H1 (cell line): ENCODE data around the gene TMPRSS11E. TPM values are rescaled to one million over a fixed set of nuclear protein-coding genes. Genes with fewer than 3 reads are reported as not detected.

Source experiments
- CTCF ChIA-PET: fragments of 300-600 bp; sonication (Branson Sonifier 250); formaldehyde crosslinking; loops from one replicate; lab custom pipeline; 2021; ENCODE audit not compliant: partially characterized antibody; lab: Charles Lee
- POLR2A ChIA-PET: fragments of 300-600 bp; sonication (Branson Sonifier 250); formaldehyde crosslinking; loops from one replicate; lab custom pipeline; 2021; ENCODE audit warnings: inconsistent platforms; ENCODE audit not compliant: partially characterized antibody; lab: Charles Lee
- DNase-seq, 2 experiments: peaks; one replicate each; pipeline versions ENCODE4 v3.0.0 to v3.0.0-alpha.2; 2010 to 2022; ENCODE audit warnings: low spot score in 2 of 2, low read depth in 1 of 2, mixed read lengths in 1 of 2
- FAIRE-seq: peaks from 2 replicates; lab custom pipeline; 2011; peaks lifted over from hg19 to GRCh38; lab: Jason Lieb, UNC
- H2AFZ ChIP-seq: 2 replicates; pipeline ENCODE4 v1.8.1; 2012; ENCODE audit warnings: low read length, inconsistent platforms
- H2AK5ac ChIP-seq: 2 replicates; pipeline ENCODE4 v1.6.1; 2013; ENCODE audit warnings: low read depth, low read length
- H2BK120ac ChIP-seq: replicated peaks from 2 replicates; pipeline ENCODE3; 2013; ENCODE audit warnings: low read depth, low read length, inconsistent platforms
- H2BK12ac ChIP-seq: 2 replicates; pipeline ENCODE4 v1.6.1; 2013; ENCODE audit warnings: low read depth, low read length
- H2BK15ac ChIP-seq: 2 replicates; pipeline ENCODE4 v1.6.1; 2013; ENCODE audit warnings: low read length
- H2BK20ac ChIP-seq: 2 replicates; pipeline ENCODE4 v1.6.1; 2013; ENCODE audit warnings: low read length
- H2BK5ac ChIP-seq: 2 replicates; pipeline ENCODE4 v1.6.1; 2013; ENCODE audit warnings: low read depth, low read length
- H3K14ac ChIP-seq: 2 replicates; pipeline ENCODE4 v1.6.1; 2013; ENCODE audit warnings: inconsistent platforms; ENCODE audit not compliant: insufficient read length
- H3K18ac ChIP-seq: 2 replicates; pipeline ENCODE4 v1.6.1; 2013; ENCODE audit warnings: low read length; ENCODE audit errors: extremely low read depth
- H3K23ac ChIP-seq: 2 replicates; pipeline ENCODE4 v1.6.1; 2013; ENCODE audit warnings: inconsistent platforms; ENCODE audit not compliant: insufficient read length
- H3K23me2 ChIP-seq: 2 replicates; pipeline ENCODE4 v1.6.1; 2013; ENCODE audit warnings: low read depth, low read length
- H3K27ac ChIP-seq: 2 replicates; pipeline ENCODE4 v1.6.1; 2011; ENCODE audit warnings: low read depth, low read length, inconsistent platforms
- H3K27me3 ChIP-seq, 4 experiments: replicated peaks in 1 of 4; 1 replicate in 1 of 4; 2 replicates in 3 of 4; pipeline versions ENCODE4 v1.6.1 to v1.8.1; 2011 to 2013; ENCODE audit warnings: low read length in 3 of 4, mild to moderate bottlenecking in 3 of 4, inconsistent platforms in 2 of 4, mixed read lengths in 2 of 4, moderate library complexity in 1 of 4; ENCODE audit not compliant: control insufficient read depth in 3 of 4, insufficient read depth in 3 of 4; ENCODE audit errors: extremely low read depth in 1 of 4
- H3K36me3 ChIP-seq, 4 experiments: 2 replicates each; pipeline versions ENCODE4 v1.6.1 to v1.8.1; 2011 to 2013; ENCODE audit warnings: mild to moderate bottlenecking in 4 of 4, low read length in 3 of 4, moderate library complexity in 2 of 4, control low read depth in 1 of 4, inconsistent platforms in 1 of 4; ENCODE audit not compliant: insufficient read depth in 4 of 4, control insufficient read depth in 2 of 4
- H3K4ac ChIP-seq: replicated peaks from 2 replicates; pipeline ENCODE3; 2013; ENCODE audit warnings: low read length, low read depth, mixed read lengths, inconsistent platforms; ENCODE audit not compliant: insufficient read length
- H3K4me1 ChIP-seq, 4 experiments: replicated peaks in 1 of 4; 1 replicate in 1 of 4; 2 replicates in 3 of 4; pipeline versions ENCODE4 v1.6.1 to v1.8.1; 2011 to 2013; ENCODE audit warnings: low read length in 3 of 4, inconsistent platforms in 2 of 4, mixed read lengths in 1 of 4; ENCODE audit not compliant: insufficient read depth in 4 of 4, control insufficient read depth in 3 of 4
- H3K4me2 ChIP-seq, 2 experiments: 2 replicates each; pipeline versions ENCODE4 v1.6.1 to v1.8.1; 2011 to 2013; ENCODE audit warnings: low read depth in 2 of 2, low read length in 2 of 2, control low read depth in 1 of 2, inconsistent platforms in 1 of 2, mild to moderate bottlenecking in 1 of 2; ENCODE audit not compliant: insufficient read depth in 1 of 2
- H3K4me3 ChIP-seq, 4 experiments: fragments of 200-600, 300-600 bp in 1 of 4; sonication (generic), shearing (Covaris generic), sonication (Bioruptor Twin) in 1 of 4; 2 replicates each; pipeline versions ENCODE4 v1.5.1 to v1.8.1; 2011 to 2016; ENCODE audit warnings: low read length in 4 of 4, low read depth in 3 of 4, control low read depth in 2 of 4, inconsistent platforms in 2 of 4, mild to moderate bottlenecking in 2 of 4, mixed read lengths in 1 of 4, moderate library complexity in 1 of 4; ENCODE audit not compliant: insufficient read depth in 2 of 4; ENCODE audit errors: extremely low read depth in 1 of 4
- H3K56ac ChIP-seq: replicated peaks from 2 replicates; pipeline ENCODE3; 2013; ENCODE audit warnings: low read depth, mild to moderate bottlenecking, mixed read lengths, low read length, inconsistent platforms; ENCODE audit not compliant: insufficient read length
- H3K79me1 ChIP-seq: 2 replicates; pipeline ENCODE4 v1.6.1; 2013; ENCODE audit warnings: low read depth, low read length, control low read depth
- H3K79me2 ChIP-seq, 2 experiments: 2 replicates each; pipeline versions ENCODE4 v1.6.1 to v1.8.1; 2012 to 2013; ENCODE audit warnings: low read length in 2 of 2, mild to moderate bottlenecking in 2 of 2, inconsistent platforms in 1 of 2; ENCODE audit not compliant: insufficient read depth in 2 of 2, control insufficient read depth in 1 of 2
- H3K9ac ChIP-seq, 4 experiments: replicated peaks in 1 of 4; 1 replicate in 1 of 4; 2 replicates in 3 of 4; pipeline versions ENCODE4 v1.6.1 to v1.8.1; 2011 to 2013; ENCODE audit warnings: low read depth in 3 of 4, low read length in 3 of 4, control low read depth in 2 of 4, mild to moderate bottlenecking in 2 of 4, moderate library complexity in 2 of 4, inconsistent platforms in 1 of 4; ENCODE audit errors: extremely low read depth in 1 of 4
- H3K9me3 ChIP-seq, 2 experiments: 2 replicates each; pipeline versions ENCODE4 v1.6.1 to v1.8.1; 2012 to 2013; ENCODE audit warnings: mild to moderate bottlenecking in 2 of 2, moderate library complexity in 2 of 2, control low read depth in 1 of 2, inconsistent platforms in 1 of 2, low read depth in 1 of 2, low read length in 1 of 2, mixed read lengths in 1 of 2; ENCODE audit not compliant: insufficient read depth in 2 of 2
- H4K20me1 ChIP-seq, 2 experiments: replicated peaks in 1 of 2; 2 replicates each; pipeline versions ENCODE3 to v1.8.1; 2011 to 2013; ENCODE audit warnings: inconsistent platforms in 2 of 2, low read length in 2 of 2, mild to moderate bottlenecking in 1 of 2; ENCODE audit not compliant: insufficient read depth in 2 of 2, control insufficient read depth in 1 of 2
- H4K5ac ChIP-seq: 2 replicates; pipeline ENCODE4 v1.6.1; 2013; ENCODE audit warnings: low read length, low read depth, mixed read lengths, inconsistent platforms; ENCODE audit not compliant: insufficient read length
- H4K8ac ChIP-seq: 2 replicates; pipeline ENCODE4 v1.8.0; 2013; ENCODE audit warnings: mild to moderate bottlenecking, moderate library complexity, low read length, inconsistent platforms; ENCODE audit not compliant: insufficient read depth; ENCODE audit errors: extremely low read depth
- H4K91ac ChIP-seq: replicated peaks from 2 replicates; pipeline ENCODE3; 2013; ENCODE audit warnings: low read length, mixed read lengths, inconsistent platforms; ENCODE audit not compliant: insufficient read length
- ASH2L ChIP-seq: fragments of 200-600, 300-600 bp; sonication (generic); IDR thresholded peaks from one replicate; pipeline ENCODE4 v1.7.1; 2017; ENCODE audit warnings: low read length
- BRCA1 ChIP-seq: IDR thresholded peaks from 2 replicates; pipeline ENCODE4 v1.6.1; 2012; ENCODE audit warnings: low read depth, low read length, improper control_type of control experiment
- CHD2 ChIP-seq: IDR thresholded peaks from 2 replicates; pipeline ENCODE4 v1.6.1; 2012; ENCODE audit warnings: low read length, improper control_type of control experiment
- CREB1 ChIP-seq: IDR thresholded peaks from 2 replicates; pipeline ENCODE4 v1.6.1; 2012; ENCODE audit warnings: inconsistent platforms
- CTBP2 ChIP-seq: IDR thresholded peaks from 2 replicates; pipeline ENCODE4 v1.7.0; 2011; ENCODE audit warnings: borderline replicate concordance, mild to moderate bottlenecking, moderate library complexity, mixed read lengths, low read length; ENCODE audit not compliant: insufficient read depth, insufficient read length
- HDAC2 ChIP-seq, 2 experiments: fragments of 300-600 bp in 1 of 2; sonication (generic) in 1 of 2; IDR thresholded peaks; 2 replicates each; pipeline ENCODE4 v1.6.1; 2011 to 2012; ENCODE audit warnings: low read depth in 2 of 2, low read length in 2 of 2, mild to moderate bottlenecking in 2 of 2, moderate library complexity in 2 of 2, borderline replicate concordance in 1 of 2, inconsistent platforms in 1 of 2
- RNF2 ChIP-seq: fragments of 200-900, 300-1000 bp; sonication (generic); IDR thresholded peaks from 2 replicates; pipeline ENCODE4 v1.7.1; 2016; ENCODE audit warnings: borderline replicate concordance, low read depth, mild to moderate bottlenecking, antibody characterized with exemption, low read length; ENCODE audit not compliant: poor library complexity, severe bottlenecking; ENCODE audit errors: missing control alignments
- SP4 ChIP-seq: IDR thresholded peaks from 2 replicates; pipeline ENCODE4 v1.6.1; 2012; ENCODE audit warnings: low read length, inconsistent platforms
- SUZ12 ChIP-seq: fragments of 200-600 bp; sonication (generic); IDR thresholded peaks from 2 replicates; pipeline ENCODE4 v1.6.1; 2012; ENCODE audit warnings: mild to moderate bottlenecking, inconsistent platforms, low read length, moderate library complexity, mixed read lengths
- TBP ChIP-seq: IDR thresholded peaks from 2 replicates; pipeline ENCODE4 v1.6.1; 2011; ENCODE audit warnings: low read depth, low read length, improper control_type of control experiment
- WGBS, 2 experiments: shearing (Covaris generic) in 1 of 2; methylation state at CpG; one replicate each; pipeline versions ENCODE4 v1.1.6 to v1.1.7; 2013 to 2015; ENCODE audit warnings: low lambda C conversion rate in 2 of 2, mixed read lengths in 2 of 2, inconsistent platforms in 1 of 2, low coverage in 1 of 2, missing lambda C conversion rate in 1 of 2; ENCODE audit not compliant: insufficient replicate concordance in 2 of 2, insufficient coverage in 1 of 2, insufficient read length in 1 of 2; ENCODE audit errors: extremely low coverage in 1 of 2, missing lambda C conversion rate in 1 of 2; 5-methylcytosine and 5-hydroxymethylcytosine counted together
- polyA plus RNA-seq, 7 experiments: library from polyadenylated mRNA; depleted of rRNA in 3 of 7; stranded (reverse) in 5 of 7; unstranded in 2 of 7; fragments of >200 nt in 5 of 7; fragments of 200-250 nt in 2 of 7; gene quantifications; 1 replicate in 5 of 7; 2 replicates in 1 of 7; 4 replicates in 1 of 7; pipeline versions ENCODE4 v1.2.1 to v1.2.3, GENCODE V29; 2011 to 2013; ENCODE audit warnings: missing spikeins in 2 of 7, mixed read lengths in 2 of 7
- total RNA-seq: library from RNA; stranded (reverse); fragmentation: NEBNext Ultra II Directional; extraction: Animal tissue kit (Norgen Biotek cat#: 25700); gene quantifications from 2 replicates; pipeline ENCODE4 v1.2.1, GENCODE V29; 2021

The TMPRSS11E gene
- total and polyA plus RNA-seq, 2 of the 8 experiments (the other 6 are each of a cell fraction or from before 2014, with no cell fraction given) = 0.38 to 0.71 TPM

DNA sequence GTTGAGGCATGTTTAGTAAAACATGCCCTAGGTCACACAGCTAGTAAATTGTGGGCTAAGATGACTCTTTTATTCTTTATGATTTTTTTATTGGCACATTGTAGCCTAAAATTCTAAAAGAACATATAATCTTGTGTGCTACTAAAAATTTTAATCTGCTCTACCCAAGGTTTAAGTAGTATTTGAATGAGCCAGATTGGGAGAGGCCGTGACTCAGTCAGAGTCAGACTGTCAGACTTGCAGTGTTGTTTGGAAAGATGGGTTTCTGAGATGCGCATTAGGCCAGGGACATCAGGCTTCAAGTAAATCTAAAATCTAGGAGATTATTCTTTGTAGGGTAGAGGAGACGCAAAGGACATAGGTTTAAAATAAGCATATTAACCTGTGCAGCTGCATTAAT is 30.7 kb upstream of the TMPRSS11E start:
- H2BK12ac ChIP-seq = no peak overlapping the region
- H3K23me2 ChIP-seq = peaks cover 1% of the 10 kb centered on the region; the same call in 1 of the 2 replicates
- H2AFZ ChIP-seq = no peak overlapping the region
- FAIRE-seq (no peak), DNase-seq (no peak)
- H3K79me1 ChIP-seq = no peaks in the 10 kb centered on the region
- H3K9ac ChIP-seq = no peak overlapping the region
- H3K36me3 ChIP-seq = peaks cover 0 to 31% (median 14%) of the 10 kb centered on the region in 4 experiments; a peak in 5 of 8 replicates
- no peak overlapping the region for H3K23ac ChIP-seq
- H3K14ac ChIP-seq = no peak overlapping the region
- WGBS, 2 experiments = 89% methylated on average over 3 of the region's 3 CpGs; no CpG with 5 or more reads in 1 of the 2 experiments
- H3K56ac ChIP-seq = no peak overlapping the region
- no peak overlapping the region for H4K8ac ChIP-seq
- H3K9me3 ChIP-seq = peaks cover 32 to 33% of the 10 kb centered on the region in 2 experiments
- no peak overlapping the region for H4K91ac ChIP-seq
- H3K4me3 ChIP-seq = no peak overlapping the region
- no peak overlapping the region for H2BK5ac ChIP-seq
- H3K79me2 ChIP-seq = no peaks in the 10 kb centered on the region
- H2BK20ac ChIP-seq = no peak overlapping the region
- H2AK5ac ChIP-seq = no peak overlapping the region
- H3K4me2 ChIP-seq = no peak overlapping the region
- H3K27ac ChIP-seq = no peak overlapping the region
- no peak overlapping the region for H4K5ac ChIP-seq
- no peak overlapping the region for H2BK15ac ChIP-seq
- H3K4me1 ChIP-seq = peaks cover 0 to 2% (median 0%) of the 10 kb centered on the region in 4 experiments; a peak in 1 of 7 replicates
- CTCF ChIA-PET = no interaction called here
- no peaks in the 10 kb centered on the region for H3K27me3 ChIP-seq
- POLR2A ChIA-PET = interaction anchor here (0.6 to 1.9 kb wide), 3 partner anchors 9 to 29 kb away, joined by 3 to 6 read pairs (median 5); no protein-coding TSS in a partner anchor
- no peak for TF ChIP-seq RNF2
- no peak for TF ChIP-seq BRCA1
- TF ChIP-seq SUZ12 = no peak
- TF ChIP-seq CHD2 = no peak
- no peak for TF ChIP-seq HDAC2 (IDR thresholded peaks at IDR 0.05; ENCODE audit: borderline replicate concordance in 1 of 2, low read depth in 2 of 2, low read length in 2 of 2)
- no peak for TF ChIP-seq CREB1
- TF ChIP-seq ASH2L = no peak
- no peak for TF ChIP-seq CTBP2
- no peak for TF ChIP-seq TBP
- no peak for TF ChIP-seq SP4
- H2BK120ac ChIP-seq = no peak overlapping the region
- no peak overlapping the region for H3K4ac ChIP-seq
- H4K20me1 ChIP-seq = no peaks in the 10 kb centered on the region
- no peak overlapping the region for H3K18ac ChIP-seq
